ENCODE results near the gene TUBGCP6. TPM values are rescaled to one million over a fixed set of nuclear protein-coding genes. Genes with fewer than 3 reads are reported as not detected.

TUBGCP6 gene
- total and polyA plus RNA-seq, 2 experiments from 2014 or later = 26.2 to 31.5 TPM

GRCh38 chr22:50264104-50264745, 19.4 kb upstream of the TUBGCP6 start:
- H2AFZ ChIP-seq = no peak overlapping the region
- H3K4me3 ChIP-seq = no peak overlapping the region
- H3K27ac ChIP-seq = no peak overlapping the region
- H3K79me2 ChIP-seq = no peaks in the 10 kb centered on the region
- peaks cover 19% of the 10 kb centered on the region for H3K27me3 ChIP-seq
- DNase-seq (ENCODE audit: low spot score) = no peak
- 86% methylated on average over 15 of the region's 15 CpGs for WGBS (ENCODE audit: low lambda C conversion rate, missing lambda C conversion rate)
- no peak for TF ChIP-seq EZH2phosphoT487 (IDR thresholded peaks at IDR 0.05; ENCODE audit: low read depth, severe bottlenecking, unreplicated experiment)
- no peaks in the 10 kb centered on the region for H3K9me3 ChIP-seq (ENCODE audit: low read depth)
- no peaks in the 10 kb centered on the region for H3K36me3 ChIP-seq (replicated peaks; ENCODE audit: insufficient read depth, low read depth)
- no peak overlapping the region for H3K4me2 ChIP-seq
- H3K4me1 ChIP-seq (ENCODE audit: insufficient read depth) = peaks cover 8% of the 10 kb centered on the region
- no peaks in the 10 kb centered on the region for H3K9me2 ChIP-seq (replicated peaks; ENCODE audit: insufficient read depth)
- no peaks in the 10 kb centered on the region for H4K20me1 ChIP-seq (ENCODE audit: insufficient read depth, poor library complexity, severe bottlenecking)

GRCh38 chr22:50262973-50263617, 18.3 kb upstream of the TUBGCP6 start:
- H3K27me3 ChIP-seq = peaks cover 8% of the 10 kb centered on the region
- TF ChIP-seq EZH2 (IDR thresholded peaks at IDR 0.05; ENCODE audit: borderline replicate concordance) = no peak
- H3K27ac ChIP-seq = no peak overlapping the region
- peaks cover 7% of the 10 kb centered on the region for H3K4me1 ChIP-seq (ENCODE audit: insufficient read depth)
- H3K79me2 ChIP-seq = no peaks in the 10 kb centered on the region
- H3K9me2 ChIP-seq (replicated peaks; ENCODE audit: insufficient read depth) = no peaks in the 10 kb centered on the region
- WGBS (ENCODE audit: low lambda C conversion rate, missing lambda C conversion rate) = 77% methylated on average over 8 of the region's 9 CpGs
- no peak overlapping the region for H3K4me2 ChIP-seq
- H2AFZ ChIP-seq = no peak overlapping the region
- DNase-seq (ENCODE audit: low spot score) = no peak
- no peaks in the 10 kb centered on the region for H3K9me3 ChIP-seq (ENCODE audit: low read depth)
- H4K20me1 ChIP-seq (ENCODE audit: insufficient read depth, poor library complexity, severe bottlenecking) = no peaks in the 10 kb centered on the region
- H3K36me3 ChIP-seq (replicated peaks; ENCODE audit: insufficient read depth, low read depth) = no peaks in the 10 kb centered on the region
- H3K4me3 ChIP-seq = no peak overlapping the region

GRCh38 chr22:50262460-50262911, 17.7 kb upstream of the TUBGCP6 start:
- H3K36me3 ChIP-seq (replicated peaks; ENCODE audit: insufficient read depth, low read depth) = no peaks in the 10 kb centered on the region
- H3K27ac ChIP-seq = no peak overlapping the region
- DNase-seq (ENCODE audit: low spot score) = no peak
- no peaks in the 10 kb centered on the region for H3K79me2 ChIP-seq
- peaks cover 2% of the 10 kb centered on the region for H3K4me1 ChIP-seq (ENCODE audit: insufficient read depth)
- no peak overlapping the region for H3K4me3 ChIP-seq
- TF ChIP-seq CTCF (IDR thresholded peaks at IDR 0.05; ENCODE audit: poor library complexity) (no peak), EZH2phosphoT487 (IDR thresholded peaks at IDR 0.05; ENCODE audit: low read depth, severe bottlenecking, unreplicated experiment) (no peak), EZH2 (IDR thresholded peaks at IDR 0.05; ENCODE audit: borderline replicate concordance) (no peak)
- H3K4me2 ChIP-seq = peak overlapping the region; percentile 93
- no peaks in the 10 kb centered on the region for H4K20me1 ChIP-seq (ENCODE audit: insufficient read depth, poor library complexity, severe bottlenecking)
- no peak overlapping the region for H2AFZ ChIP-seq
- 68% methylated on average over 7 of the region's 7 CpGs for WGBS (ENCODE audit: low lambda C conversion rate, missing lambda C conversion rate)
- no peaks in the 10 kb centered on the region for H3K9me2 ChIP-seq (replicated peaks; ENCODE audit: insufficient read depth)
- H3K9me3 ChIP-seq (ENCODE audit: low read depth) = no peaks in the 10 kb centered on the region
- peaks cover 6% of the 10 kb centered on the region for H3K27me3 ChIP-seq

GRCh38 chr22:50261615-50262459, 17.0 kb upstream of the TUBGCP6 start, which contains the start of gene MAPK12:
MAPK12 (minus strand) TSS chr22:50261683; CDS start chr22:50261509, 174 bp downstream.
- Histone ChIP-seq H3K27me3 (peaks cover 6% of the 10 kb centered on the region), H3K4me1 (ENCODE audit: insufficient read depth) (no peaks in the 10 kb centered on the region), H3K4me3 (peak within 1 kb of the TSS; percentile 26), H2AFZ (peak within 1 kb of the TSS; percentile 19), H3K27ac (peak within 1 kb of the TSS; percentile 53), H3K9me3 (ENCODE audit: low read depth) (no peaks in the 10 kb centered on the region), H3K9me2 (replicated peaks; ENCODE audit: insufficient read depth) (no peaks in the 10 kb centered on the region), H3K79me2 (no peaks in the 10 kb centered on the region), H3K4me2 (peak within 1 kb of the TSS; percentile 93), H3K36me3 (replicated peaks; ENCODE audit: insufficient read depth, low read depth) (no peaks in the 10 kb centered on the region), H4K20me1 (ENCODE audit: insufficient read depth, poor library complexity, severe bottlenecking) (no peaks in the 10 kb centered on the region)
- TF ChIP-seq CTCF (IDR thresholded peaks at IDR 0.05; ENCODE audit: poor library complexity) (no peak), EZH2phosphoT487 (IDR thresholded peaks at IDR 0.05; ENCODE audit: low read depth, severe bottlenecking, unreplicated experiment) (no peak), EZH2 (IDR thresholded peaks at IDR 0.05; ENCODE audit: borderline replicate concordance) (no peak)
- DNase-seq (ENCODE audit: low spot score) = peak; percentile 56
- WGBS (ENCODE audit: low lambda C conversion rate, missing lambda C conversion rate) = 26% methylated on average over 8 of the region's 61 CpGs

All from hepatocyte (in vitro differentiated cells).